Breast epithelium (tissue), 3 donors: ENCODE data around the gene DSCAML1.

ENCODE experiments used
- POLR2A ChIP-seq: fragments of 450-650 bp; IDR thresholded peaks from one replicate; pipeline ENCODE4 v1.6.1; 2016; ENCODE audit warnings: antibody characterized with exemption, mild to moderate bottlenecking, moderate library complexity
- POLR2AphosphoS5 ChIP-seq, 3 donors: sonication (generic); formaldehyde crosslinking; IDR thresholded peaks; one replicate each; pipeline ENCODE4 v1.6.1; 2017; ENCODE audit warnings: antibody characterized with exemption in 3 of 3
- TF ChIP-seq, protein P1 (sequence below), 3 donors: fragments of 450-650 bp; IDR thresholded peaks; one replicate each; pipeline ENCODE4 v1.5.1; 2016 to 2017; ENCODE audit warnings: antibody characterized with exemption in 3 of 3, mild to moderate bottlenecking in 3 of 3, moderate library complexity in 3 of 3

DNA sequence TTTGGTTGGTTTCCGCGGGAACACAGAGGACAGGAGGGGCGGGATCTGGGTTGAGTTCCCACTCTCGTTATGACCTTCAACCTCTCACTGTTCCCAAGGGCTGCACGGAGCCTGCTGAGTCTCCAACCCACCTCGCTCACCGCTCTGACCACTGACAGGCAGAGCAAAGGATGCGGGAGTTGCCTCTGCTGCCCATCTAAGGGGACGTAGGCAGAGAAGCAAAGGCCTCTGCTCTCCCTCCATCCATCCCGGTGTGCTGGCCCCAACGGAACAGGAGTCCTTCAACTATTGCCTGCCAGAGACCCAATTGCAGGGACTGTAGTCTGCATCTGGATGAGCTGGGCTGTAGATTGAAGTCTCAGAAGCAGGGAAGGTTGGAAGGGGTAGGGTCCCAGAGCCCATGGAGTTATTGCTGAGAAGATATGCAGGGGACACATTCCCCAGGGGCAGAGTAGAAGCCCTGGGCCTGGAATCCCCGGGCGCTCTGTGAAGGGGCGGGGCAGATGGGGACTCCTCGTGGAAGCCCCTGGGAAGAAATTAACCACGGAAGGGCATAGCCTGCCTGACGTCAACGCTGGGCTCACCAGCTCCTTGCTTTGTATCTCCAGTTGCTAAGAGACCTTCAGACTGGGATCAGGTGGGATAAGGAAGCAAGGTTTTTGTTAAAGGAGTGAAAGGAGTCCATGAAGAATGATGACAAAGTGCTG is 40.2 kb upstream of the DSCAML1 start:
- no peak for TF ChIP-seq POLR2A
- TF ChIP-seq, protein P1, sequence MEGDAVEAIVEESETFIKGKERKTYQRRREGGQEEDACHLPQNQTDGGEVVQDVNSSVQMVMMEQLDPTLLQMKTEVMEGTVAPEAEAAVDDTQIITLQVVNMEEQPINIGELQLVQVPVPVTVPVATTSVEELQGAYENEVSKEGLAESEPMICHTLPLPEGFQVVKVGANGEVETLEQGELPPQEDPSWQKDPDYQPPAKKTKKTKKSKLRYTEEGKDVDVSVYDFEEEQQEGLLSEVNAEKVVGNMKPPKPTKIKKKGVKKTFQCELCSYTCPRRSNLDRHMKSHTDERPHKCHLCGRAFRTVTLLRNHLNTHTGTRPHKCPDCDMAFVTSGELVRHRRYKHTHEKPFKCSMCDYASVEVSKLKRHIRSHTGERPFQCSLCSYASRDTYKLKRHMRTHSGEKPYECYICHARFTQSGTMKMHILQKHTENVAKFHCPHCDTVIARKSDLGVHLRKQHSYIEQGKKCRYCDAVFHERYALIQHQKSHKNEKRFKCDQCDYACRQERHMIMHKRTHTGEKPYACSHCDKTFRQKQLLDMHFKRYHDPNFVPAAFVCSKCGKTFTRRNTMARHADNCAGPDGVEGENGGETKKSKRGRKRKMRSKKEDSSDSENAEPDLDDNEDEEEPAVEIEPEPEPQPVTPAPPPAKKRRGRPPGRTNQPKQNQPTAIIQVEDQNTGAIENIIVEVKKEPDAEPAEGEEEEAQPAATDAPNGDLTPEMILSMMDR (IDR thresholded peaks at IDR 0.05), result no peak
- no peak for TF ChIP-seq POLR2AphosphoS5 (IDR thresholded peaks at IDR 0.05)
